HepG2 (cell line): Measurements from ENCODE around the gene OR6S1. TPM values are rescaled to one million over a fixed set of nuclear protein-coding genes. Genes with fewer than 3 reads are reported as not detected.

Experiments used
- ATF4 ChIP-seq, 2 experiments: fragments of 450-650 bp in 1 of 2; sonication (generic) in 1 of 2; formaldehyde crosslinking; IDR thresholded peaks; 2 replicates each; pipeline versions ENCODE4 v1.5.0 to v1.8.0; 2020 to 2022; ENCODE audit warnings: mild to moderate bottlenecking in 1 of 2, missing genetic modification reagents in 1 of 2
- DDIT3 ChIP-seq: sonication (generic); formaldehyde crosslinking; IDR thresholded peaks from 2 replicates; pipeline ENCODE4 v1.4.0; 2020; ENCODE audit warnings: mild to moderate bottlenecking, missing genetic modification reagents
- FOXA3 ChIP-seq: IDR thresholded peaks from 2 replicates; pipeline ENCODE4 v1.6.1; 2016; ENCODE audit warnings: missing genetic modification reagents, missing compliant biosample characterization
- HES4 ChIP-seq: sonication (generic); formaldehyde crosslinking; IDR thresholded peaks from 2 replicates; pipeline ENCODE4 v1.9.0; 2021; ENCODE audit warnings: mild to moderate bottlenecking, missing genetic modification reagents, borderline replicate concordance
- HNRNPH1 ChIP-seq: fragments of 200-400 bp; formaldehyde crosslinking; optimal IDR thresholded peaks from 2 replicates; pipeline ENCODE3; 2017; ENCODE audit warnings: mild to moderate bottlenecking, low read depth, low read length
- MIXL1 ChIP-seq: IDR thresholded peaks from 2 replicates; pipeline ENCODE4 v1.6.1; 2016
- NCOA1 ChIP-seq: sonication (generic); formaldehyde crosslinking; IDR thresholded peaks from 2 replicates; pipeline ENCODE4 v1.9.0; 2021; ENCODE audit warnings: missing genetic modification reagents
- RAD21 ChIP-seq: fragments of 450-650 bp; formaldehyde crosslinking; IDR thresholded peaks from 2 replicates; pipeline ENCODE4 v1.5.0; 2020; ENCODE audit warnings: mild to moderate bottlenecking
- REL ChIP-seq: sonication (generic); formaldehyde crosslinking; conservative IDR thresholded peaks from 2 replicates; pipeline ENCODE4 v1.8.0; 2022; ENCODE audit warnings: mild to moderate bottlenecking, missing genetic modification reagents, moderate library complexity
- YY1 ChIP-seq: IDR thresholded peaks from 2 replicates; pipeline ENCODE4 v1.6.1; 2011; ENCODE audit warnings: low read length, low read depth, moderate library complexity, mild to moderate bottlenecking; ENCODE audit not compliant: insufficient read depth, insufficient replicate concordance
- ZMYM4 ChIP-seq: sonication (generic); formaldehyde crosslinking; IDR thresholded peaks from 2 replicates; pipeline ENCODE4 v1.8.1; 2023; ENCODE audit warnings: mild to moderate bottlenecking, missing genetic modification reagents
- ZNF280D ChIP-seq: sonication (generic); formaldehyde crosslinking; IDR thresholded peaks from 2 replicates; pipeline ENCODE4 v1.5.1; 2020; ENCODE audit warnings: mild to moderate bottlenecking, missing genetic modification reagents
- ZNF44 ChIP-seq: sonication (generic); formaldehyde crosslinking; IDR thresholded peaks from 2 replicates; pipeline ENCODE4 v1.5.1; 2020; ENCODE audit warnings: mild to moderate bottlenecking, missing genetic modification reagents
- ZNF672 ChIP-seq: sonication (generic); formaldehyde crosslinking; IDR thresholded peaks from 2 replicates; pipeline ENCODE4 v1.8.1; 2022; ENCODE audit warnings: missing genetic modification reagents
- ZNF773 ChIP-seq: sonication (generic); formaldehyde crosslinking; IDR thresholded peaks from 2 replicates; pipeline ENCODE4 v1.4.0; 2020; ENCODE audit warnings: missing genetic modification reagents, borderline replicate concordance
- polyA plus RNA-seq, 8 experiments: library from polyadenylated mRNA; depleted of rRNA in 3 of 8; stranded (reverse) in 7 of 8; unstranded in 1 of 8; fragments of >200 nt; fragmentation: Illumina TruSeq in 4 of 8; extraction: Trizol in 4 of 8; gene quantifications; 2 replicates each; pipeline versions ENCODE4 v1.2.1 to v1.2.3, GENCODE V29; 2011 to 2016; ENCODE audit warnings: low read depth in 4 of 8, missing spikeins in 1 of 8, mixed read lengths in 1 of 8; ENCODE audit not compliant: insufficient read depth in 1 of 8
- total RNA-seq, 5 experiments: library from RNA; depleted of rRNA; stranded (reverse); fragments of >200 nt; fragmentation: Illumina TruSeq; extraction: Trizol; gene quantifications; 2 replicates each; pipeline ENCODE4 v1.2.3, GENCODE V29; 2016; ENCODE audit warnings: low read depth in 1 of 5
- TF ChIP-seq, protein P1 (sequence below): sonication (generic); formaldehyde crosslinking; IDR thresholded peaks from 2 replicates; pipeline ENCODE4 v1.4.0; 2020; ENCODE audit warnings: missing genetic modification reagents, borderline replicate concordance
- TF ChIP-seq, protein P2 (sequence below): IDR thresholded peaks from 2 replicates; pipeline ENCODE4 v1.6.1; 2016; ENCODE audit warnings: low read depth, missing genetic modification reagents, missing compliant biosample characterization

Gene OR6S1
- total and polyA plus RNA-seq, 2 of the 13 experiments (the other 11 are each of a cell fraction or from before 2014, with no cell fraction given) = 0.09 TPM; not detected in 1

DNA sequence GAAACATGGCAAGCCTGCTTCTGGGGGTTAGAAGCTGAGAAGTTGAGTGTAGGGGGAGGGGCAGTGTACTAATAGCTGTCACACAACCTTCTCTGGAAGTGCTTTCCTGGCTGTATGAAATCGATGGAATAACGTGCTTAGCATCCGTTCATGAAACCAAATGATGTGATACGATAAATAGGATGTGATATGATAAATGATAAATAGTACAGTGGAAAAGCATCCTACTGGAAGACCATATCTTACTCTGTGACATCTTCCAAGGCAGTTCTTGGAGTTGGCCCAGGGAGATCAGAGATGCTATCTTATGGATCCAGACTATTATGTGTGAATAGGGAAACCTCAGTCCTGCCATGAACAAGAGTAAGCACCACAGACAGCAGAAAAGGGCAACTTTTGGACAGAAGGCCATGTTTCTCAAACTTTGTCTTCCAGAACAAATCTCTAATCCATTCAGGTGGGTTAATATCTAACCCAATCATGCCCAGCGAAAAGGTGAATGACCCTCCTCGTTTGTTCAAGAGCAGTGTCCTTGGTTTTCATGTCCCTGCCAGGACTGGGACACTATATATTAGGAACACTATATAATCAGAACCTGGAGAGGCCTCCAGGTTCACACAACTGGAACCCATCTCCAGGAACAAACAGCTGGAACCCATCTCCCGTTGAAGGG lies 46.8 kb upstream of the OR6S1 start, which contains the start of gene ANG (continued):
- TF ChIP-seq NCOA1 (CRISPR knock-in tag) = peak; percentile 74; the same call in 1 of the 2 replicates
- peak; percentile 50 for TF ChIP-seq ZMYM4 (CRISPR knock-in tag)
- TF ChIP-seq MIXL1 (CRISPR knock-in tag) = 0 out of 2 replicates have a peak, but pooled peaks have one; percentile 9
- TF ChIP-seq ZNF672 (CRISPR knock-in tag) = no peak
- TF ChIP-seq REL (CRISPR knock-in tag) = no peak
- TF ChIP-seq, protein P1, sequence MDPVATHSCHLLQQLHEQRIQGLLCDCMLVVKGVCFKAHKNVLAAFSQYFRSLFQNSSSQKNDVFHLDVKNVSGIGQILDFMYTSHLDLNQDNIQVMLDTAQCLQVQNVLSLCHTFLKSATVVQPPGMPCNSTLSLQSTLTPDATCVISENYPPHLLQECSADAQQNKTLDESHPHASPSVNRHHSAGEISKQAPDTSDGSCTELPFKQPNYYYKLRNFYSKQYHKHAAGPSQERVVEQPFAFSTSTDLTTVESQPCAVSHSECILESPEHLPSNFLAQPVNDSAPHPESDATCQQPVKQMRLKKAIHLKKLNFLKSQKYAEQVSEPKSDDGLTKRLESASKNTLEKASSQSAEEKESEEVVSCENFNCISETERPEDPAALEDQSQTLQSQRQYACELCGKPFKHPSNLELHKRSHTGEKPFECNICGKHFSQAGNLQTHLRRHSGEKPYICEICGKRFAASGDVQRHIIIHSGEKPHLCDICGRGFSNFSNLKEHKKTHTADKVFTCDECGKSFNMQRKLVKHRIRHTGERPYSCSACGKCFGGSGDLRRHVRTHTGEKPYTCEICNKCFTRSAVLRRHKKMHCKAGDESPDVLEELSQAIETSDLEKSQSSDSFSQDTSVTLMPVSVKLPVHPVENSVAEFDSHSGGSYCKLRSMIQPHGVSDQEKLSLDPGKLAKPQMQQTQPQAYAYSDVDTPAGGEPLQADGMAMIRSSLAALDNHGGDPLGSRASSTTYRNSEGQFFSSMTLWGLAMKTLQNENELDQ (CRISPR knock-in tag) = no peak
- TF ChIP-seq ZNF280D = no peak
- no peak for TF ChIP-seq ZNF773 (CRISPR knock-in tag)
- TF ChIP-seq, protein P2, sequence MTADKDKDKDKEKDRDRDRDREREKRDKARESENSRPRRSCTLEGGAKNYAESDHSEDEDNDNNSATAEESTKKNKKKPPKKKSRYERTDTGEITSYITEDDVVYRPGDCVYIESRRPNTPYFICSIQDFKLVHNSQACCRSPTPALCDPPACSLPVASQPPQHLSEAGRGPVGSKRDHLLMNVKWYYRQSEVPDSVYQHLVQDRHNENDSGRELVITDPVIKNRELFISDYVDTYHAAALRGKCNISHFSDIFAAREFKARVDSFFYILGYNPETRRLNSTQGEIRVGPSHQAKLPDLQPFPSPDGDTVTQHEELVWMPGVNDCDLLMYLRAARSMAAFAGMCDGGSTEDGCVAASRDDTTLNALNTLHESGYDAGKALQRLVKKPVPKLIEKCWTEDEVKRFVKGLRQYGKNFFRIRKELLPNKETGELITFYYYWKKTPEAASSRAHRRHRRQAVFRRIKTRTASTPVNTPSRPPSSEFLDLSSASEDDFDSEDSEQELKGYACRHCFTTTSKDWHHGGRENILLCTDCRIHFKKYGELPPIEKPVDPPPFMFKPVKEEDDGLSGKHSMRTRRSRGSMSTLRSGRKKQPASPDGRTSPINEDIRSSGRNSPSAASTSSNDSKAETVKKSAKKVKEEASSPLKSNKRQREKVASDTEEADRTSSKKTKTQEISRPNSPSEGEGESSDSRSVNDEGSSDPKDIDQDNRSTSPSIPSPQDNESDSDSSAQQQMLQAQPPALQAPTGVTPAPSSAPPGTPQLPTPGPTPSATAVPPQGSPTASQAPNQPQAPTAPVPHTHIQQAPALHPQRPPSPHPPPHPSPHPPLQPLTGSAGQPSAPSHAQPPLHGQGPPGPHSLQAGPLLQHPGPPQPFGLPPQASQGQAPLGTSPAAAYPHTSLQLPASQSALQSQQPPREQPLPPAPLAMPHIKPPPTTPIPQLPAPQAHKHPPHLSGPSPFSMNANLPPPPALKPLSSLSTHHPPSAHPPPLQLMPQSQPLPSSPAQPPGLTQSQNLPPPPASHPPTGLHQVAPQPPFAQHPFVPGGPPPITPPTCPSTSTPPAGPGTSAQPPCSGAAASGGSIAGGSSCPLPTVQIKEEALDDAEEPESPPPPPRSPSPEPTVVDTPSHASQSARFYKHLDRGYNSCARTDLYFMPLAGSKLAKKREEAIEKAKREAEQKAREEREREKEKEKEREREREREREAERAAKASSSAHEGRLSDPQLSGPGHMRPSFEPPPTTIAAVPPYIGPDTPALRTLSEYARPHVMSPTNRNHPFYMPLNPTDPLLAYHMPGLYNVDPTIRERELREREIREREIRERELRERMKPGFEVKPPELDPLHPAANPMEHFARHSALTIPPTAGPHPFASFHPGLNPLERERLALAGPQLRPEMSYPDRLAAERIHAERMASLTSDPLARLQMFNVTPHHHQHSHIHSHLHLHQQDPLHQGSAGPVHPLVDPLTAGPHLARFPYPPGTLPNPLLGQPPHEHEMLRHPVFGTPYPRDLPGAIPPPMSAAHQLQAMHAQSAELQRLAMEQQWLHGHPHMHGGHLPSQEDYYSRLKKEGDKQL (CRISPR knock-in tag) = no peak
- TF ChIP-seq HNRNPH1 = no peak
- TF ChIP-seq FOXA3 (CRISPR knock-in tag) = 0 out of 2 replicates have a peak, but pooled peaks have one; percentile 22
- no peak for TF ChIP-seq DDIT3 (CRISPR knock-in tag)
- no peak for TF ChIP-seq RAD21 (CRISPR knock-in tag)
- TF ChIP-seq ATF4 (CRISPR knock-in tag; IDR thresholded peaks at IDR 0.05) = peak in 1 of 2 experiments; percentile 28; a peak in 1 of 4 replicates
- no peak for TF ChIP-seq ZNF44
- TF ChIP-seq HES4 (CRISPR knock-in tag) = no peak
- no peak for TF ChIP-seq YY1
